IMR-90 (cell line): ENCODE data around the gene KRTAP5-6. TPM values are rescaled to one million over a fixed set of nuclear protein-coding genes. Genes with fewer than 3 reads are reported as not detected.

ENCODE experiments used
- ATAC-seq: fragments of 200-7000 bp; cut with Tn5 transposase; 2 replicates; pipeline ENCODE4 v1.9.1; 2020; ENCODE audit warnings: low read depth, mild to moderate bottlenecking, moderate library complexity
- BruUV-seq: library from RNA; stranded (reverse); fragments of 400-500 nt; replicated peaks from 2 replicates; lab custom pipeline; 2021; lab: Mats Ljungman, UMichigan
- CTCF ChIA-PET: fragments of 300-600 bp; formaldehyde crosslinking; extraction: SDS; loops from one replicate; lab custom pipeline; 2021; ENCODE audit warnings: antibody characterized with exemption; lab: Yijun Ruan, JAX
- POLR2A ChIA-PET: fragments of 300-600 bp; sonication (Branson Sonifier 250); formaldehyde crosslinking; loops from one replicate; lab custom pipeline; 2022; ENCODE audit warnings: antibody characterized with exemption; ENCODE audit not compliant: unreplicated experiment; lab: Charles Lee
- DNase-seq: peaks from one replicate; pipeline ENCODE4 v3.0.0; 2013
- H2AFZ ChIP-seq: replicated peaks from 2 replicates; pipeline ENCODE3; 2013; ENCODE audit warnings: low read length, mild to moderate bottlenecking; ENCODE audit not compliant: poor library complexity
- H2AK5ac ChIP-seq: 2 replicates; pipeline ENCODE4 v1.6.1; 2013; ENCODE audit warnings: low read depth, low read length, inconsistent platforms
- H2AK9ac ChIP-seq: replicated peaks from 2 replicates; pipeline ENCODE3; 2013; ENCODE audit warnings: mild to moderate bottlenecking, low read depth, low read length, moderate library complexity; ENCODE audit not compliant: poor library complexity
- H2BK120ac ChIP-seq: 2 replicates; pipeline ENCODE4 v1.6.1; 2013; ENCODE audit warnings: low read depth, low read length, inconsistent platforms
- H2BK15ac ChIP-seq: 3 replicates; pipeline ENCODE4 v1.6.1; 2013; ENCODE audit warnings: low read depth, low read length, inconsistent platforms
- H2BK20ac ChIP-seq: 2 replicates; pipeline ENCODE4 v1.6.1; 2013; ENCODE audit warnings: low read depth, mild to moderate bottlenecking, inconsistent platforms, low read length, moderate library complexity
- H2BK5ac ChIP-seq: 2 replicates; pipeline ENCODE4 v1.6.1; 2013; ENCODE audit warnings: mild to moderate bottlenecking, low read depth, low read length, inconsistent platforms; ENCODE audit not compliant: poor library complexity, severe bottlenecking
- H3K14ac ChIP-seq: replicated peaks from 2 replicates; pipeline ENCODE4 v1.6.1; 2013; ENCODE audit warnings: low read depth, low read length, inconsistent platforms
- H3K18ac ChIP-seq: 2 replicates; pipeline ENCODE4 v1.6.1; 2013; ENCODE audit warnings: low read depth, low read length, control low read depth
- H3K23ac ChIP-seq: 2 replicates; pipeline ENCODE4 v1.6.1; 2013; ENCODE audit warnings: low read depth, low read length, inconsistent platforms
- H3K27ac ChIP-seq: 2 replicates; pipeline ENCODE4 v1.5.1; 2013; ENCODE audit warnings: mild to moderate bottlenecking, control low read depth, low read length; ENCODE audit not compliant: insufficient read depth
- H3K27me3 ChIP-seq: 2 replicates; pipeline ENCODE4 v1.6.1; 2013; ENCODE audit warnings: low read length; ENCODE audit not compliant: control insufficient read depth, insufficient read depth
- H3K36me3 ChIP-seq: 2 replicates; pipeline ENCODE4 v1.6.1; 2013; ENCODE audit warnings: low read length, mixed read lengths; ENCODE audit not compliant: control insufficient read depth, insufficient read depth
- H3K4ac ChIP-seq: 2 replicates; pipeline ENCODE4 v1.6.1; 2013; ENCODE audit warnings: low read depth, low read length, inconsistent platforms
- H3K4me1 ChIP-seq: 2 replicates; pipeline ENCODE4 v1.6.1; 2013; ENCODE audit warnings: low read length, mixed read lengths; ENCODE audit not compliant: control insufficient read depth, insufficient read depth
- H3K4me2 ChIP-seq: 2 replicates; pipeline ENCODE4 v1.6.1; 2013; ENCODE audit warnings: low read depth, mild to moderate bottlenecking, control low read depth, low read length, moderate library complexity
- H3K4me3 ChIP-seq: 2 replicates; pipeline ENCODE4 v1.5.1; 2013; ENCODE audit warnings: low read depth, mild to moderate bottlenecking, control low read depth, low read length, moderate library complexity; ENCODE audit not compliant: insufficient read depth
- H3K56ac ChIP-seq: 2 replicates; pipeline ENCODE4 v1.6.1; 2013; ENCODE audit warnings: low read length, inconsistent platforms; ENCODE audit not compliant: insufficient read depth; ENCODE audit errors: extremely low read depth
- H3K79me1 ChIP-seq, 2 experiments: 2 replicates each; pipeline ENCODE4 v1.6.1; 2013; ENCODE audit warnings: low read length in 2 of 2, inconsistent platforms in 1 of 2, low read depth in 1 of 2
- H3K9ac ChIP-seq: 2 replicates; pipeline ENCODE4 v1.6.1; 2013; ENCODE audit warnings: low read depth, low read length, control low read depth
- H3K9me1 ChIP-seq: 2 replicates; pipeline ENCODE4 v1.6.1; 2013; ENCODE audit warnings: low read length, inconsistent platforms; ENCODE audit not compliant: insufficient read depth
- H3K9me3 ChIP-seq: 2 replicates; pipeline ENCODE4 v1.6.1; 2013; ENCODE audit warnings: low read length; ENCODE audit not compliant: control insufficient read depth, insufficient read depth
- H4K20me1 ChIP-seq: 2 replicates; pipeline ENCODE4 v1.6.1; 2013; ENCODE audit warnings: low read length, inconsistent platforms; ENCODE audit not compliant: insufficient read depth
- H4K5ac ChIP-seq: 2 replicates; pipeline ENCODE4 v1.6.1; 2013; ENCODE audit warnings: mild to moderate bottlenecking, low read depth, low read length, control low read depth
- H4K8ac ChIP-seq, 2 experiments: 2 replicates each; pipeline ENCODE4 v1.6.1; 2013; ENCODE audit warnings: low read depth in 2 of 2, low read length in 2 of 2, control low read depth in 1 of 2, inconsistent platforms in 1 of 2
- H4K91ac ChIP-seq: 2 replicates; pipeline ENCODE4 v1.6.1; 2013; ENCODE audit warnings: low read depth, low read length, inconsistent platforms; ENCODE audit not compliant: insufficient read depth
- CTCF ChIP-seq: conservative IDR thresholded peaks from 2 replicates; pipeline ENCODE4 v1.5.1; 2012; ENCODE audit warnings: mild to moderate bottlenecking, low read depth, low read length, improper control_type of control experiment
- FOS ChIP-seq: fragments of 150-350 bp; IDR thresholded peaks from 2 replicates; pipeline ENCODE4 v1.6.1; 2016; ENCODE audit warnings: low read depth, low read length
- WGBS, 2 experiments: methylation state at CpG; one replicate each; pipeline versions ENCODE4 v1.1.5 to v1.1.7; 2013; ENCODE audit warnings: missing lambda C conversion rate in 2 of 2; ENCODE audit not compliant: insufficient read length in 1 of 2; ENCODE audit errors: extremely low coverage in 2 of 2; 5-methylcytosine and 5-hydroxymethylcytosine counted together
- dilution Hi-C: fragments of 300-500 bp; cut with HindIII; formaldehyde crosslinking; loops from one replicate; pipeline ENCODE4 v1.14.3; 2018; ENCODE audit warnings: low sequenced_read_pairs; ENCODE audit not compliant: unreplicated experiment
- in situ Hi-C: fragments of 300-500 bp; cut with MboI; formaldehyde crosslinking; loops from 3 replicates; pipeline ENCODE4 v1.14.3; 2019; ENCODE audit warnings: low sequenced_read_pairs, inconsistent platforms, mixed read lengths
- intact Hi-C: fragments of 100-400 bp; cut with micrococcal nuclease; formaldehyde crosslinking; loops from 2 replicates; pipeline ENCODE4 v1.10.0; 2022
- polyA plus RNA-seq, 3 experiments: library from polyadenylated mRNA; depleted of rRNA; stranded (reverse); fragments of >200 nt; gene quantifications; 2 replicates each; pipeline ENCODE4 v1.2.3, GENCODE V29; 2012; ENCODE audit warnings: low replicate concordance in 1 of 3
- total RNA-seq: library from RNA; depleted of rRNA; stranded (reverse); fragments of >200 nt; gene quantifications from 2 replicates; pipeline ENCODE4 v1.2.3, GENCODE V29; 2012

KRTAP5-6 gene
- total and polyA plus RNA-seq, 2 of the 4 experiments (the other 2 are of a cell fraction): not detected

GRCh38 chr11:1706634-1707400, 9.8 kb downstream of the KRTAP5-6 start:
- Histone ChIP-seq H3K9me3 (peaks cover 3% of the 10 kb centered on the region; the same call in 1 of the 2 replicates), H3K14ac (no peak overlapping the region), H2BK5ac (no peak overlapping the region), H3K9me1 (no peaks in the 10 kb centered on the region; the same call in 1 of the 2 replicates), H3K4me1 (no peaks in the 10 kb centered on the region), H2AFZ (no peak overlapping the region), H2BK20ac (no peak overlapping the region), H3K27ac (no peak overlapping the region), H4K5ac (no peak overlapping the region), H3K18ac (no peak overlapping the region), H3K4me2 (no peak overlapping the region), H4K20me1 (no peaks in the 10 kb centered on the region), H2BK15ac (no peak overlapping the region), H3K56ac (no peak overlapping the region), H3K27me3 (peaks cover 47% of the 10 kb centered on the region), H3K4ac (no peak overlapping the region), H3K36me3 (no peaks in the 10 kb centered on the region), H3K9ac (no peak overlapping the region), H3K23ac (no peak overlapping the region), H2AK5ac (no peak overlapping the region), H3K79me1 (no peaks in the 10 kb centered on the region), H3K4me3 (no peak overlapping the region), H2BK120ac (no peak overlapping the region), H4K91ac (no peak overlapping the region), H4K8ac (no peak overlapping the region), H2AK9ac (no peak overlapping the region)
- DNase-seq (no peak), ATAC-seq (no peak)
- POLR2A ChIA-PET: no interaction called here
- CTCF ChIA-PET: interaction anchor here (0.6 kb wide), 1 partner anchor 97 kb away, joined by 4 read pairs; no protein-coding TSS in a partner anchor
- in situ Hi-C loops: no loop called here
- dilution Hi-C loops: no loop called here
- 54% methylated on average over 6 of the region's 17 CpGs; no CpG with 5 or more reads in 1 of the 2 experiments for WGBS, 2 experiments
- no TSS peak for BruUV-seq
- TF ChIP-seq FOS (no peak), CTCF (0 out of 2 replicates have a peak, but pooled peaks have one; percentile 12)
- intact Hi-C loops: no loop called here
